ENCODE measurements around the gene ENTPD8.

DNA sequence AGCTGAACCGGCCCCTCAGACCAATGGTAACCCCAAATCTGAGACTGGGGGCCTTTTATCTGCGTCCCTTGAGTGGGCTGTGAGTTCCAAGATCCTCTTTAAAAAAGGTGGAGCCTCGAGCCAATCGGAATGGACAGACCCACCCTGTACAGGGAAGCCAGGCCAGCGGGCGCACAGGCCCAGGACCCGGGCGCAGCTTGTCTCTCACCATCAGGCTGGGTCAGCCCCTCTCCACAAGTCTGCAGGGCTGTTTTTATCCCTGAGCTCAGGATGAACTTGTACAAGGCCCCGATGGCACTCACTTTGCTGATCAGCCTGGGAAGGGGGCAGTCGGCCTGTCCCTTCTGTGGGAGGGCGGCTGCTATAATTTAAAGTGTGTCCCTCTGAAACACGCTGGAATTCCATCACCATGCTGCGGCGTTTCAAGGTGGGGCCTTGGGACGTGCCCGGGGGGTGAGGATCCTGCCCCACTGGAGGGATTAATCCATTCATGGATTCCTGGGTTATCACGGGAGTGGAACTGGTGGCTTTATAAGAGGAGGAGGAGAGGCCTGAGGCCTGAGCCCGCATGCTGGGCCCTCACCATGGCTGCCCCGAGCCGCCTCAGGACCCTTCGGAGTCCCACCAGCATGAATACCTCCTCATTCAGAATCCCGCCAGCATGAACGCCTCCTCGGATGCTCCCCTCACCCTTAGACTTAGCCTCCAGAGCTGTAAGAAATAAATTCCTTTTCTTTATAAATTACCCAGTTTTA is 32.3 kb downstream of the ENTPD8 start:
- TF ChIP-seq, protein P1, sequence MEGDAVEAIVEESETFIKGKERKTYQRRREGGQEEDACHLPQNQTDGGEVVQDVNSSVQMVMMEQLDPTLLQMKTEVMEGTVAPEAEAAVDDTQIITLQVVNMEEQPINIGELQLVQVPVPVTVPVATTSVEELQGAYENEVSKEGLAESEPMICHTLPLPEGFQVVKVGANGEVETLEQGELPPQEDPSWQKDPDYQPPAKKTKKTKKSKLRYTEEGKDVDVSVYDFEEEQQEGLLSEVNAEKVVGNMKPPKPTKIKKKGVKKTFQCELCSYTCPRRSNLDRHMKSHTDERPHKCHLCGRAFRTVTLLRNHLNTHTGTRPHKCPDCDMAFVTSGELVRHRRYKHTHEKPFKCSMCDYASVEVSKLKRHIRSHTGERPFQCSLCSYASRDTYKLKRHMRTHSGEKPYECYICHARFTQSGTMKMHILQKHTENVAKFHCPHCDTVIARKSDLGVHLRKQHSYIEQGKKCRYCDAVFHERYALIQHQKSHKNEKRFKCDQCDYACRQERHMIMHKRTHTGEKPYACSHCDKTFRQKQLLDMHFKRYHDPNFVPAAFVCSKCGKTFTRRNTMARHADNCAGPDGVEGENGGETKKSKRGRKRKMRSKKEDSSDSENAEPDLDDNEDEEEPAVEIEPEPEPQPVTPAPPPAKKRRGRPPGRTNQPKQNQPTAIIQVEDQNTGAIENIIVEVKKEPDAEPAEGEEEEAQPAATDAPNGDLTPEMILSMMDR (IDR thresholded peaks at IDR 0.05) = no peak
- TF ChIP-seq POLR2A (IDR thresholded peaks at IDR 0.05) = no peak

Measured in lower leg skin (tissue), 3 donors.